Vein endothelial cell (primary cell): Measurements from ENCODE around the gene RNU11. TPM values are rescaled to one million over a fixed set of nuclear protein-coding genes. Genes with fewer than 3 reads are reported as not detected.

ENCODE experiments used
- small RNA-seq: library from RNA; depleted of rRNA; stranded (forward); fragments of <200 nt; gene quantifications from one replicate; pipeline ENCODE3, GENCODE V24; 2012
- total RNA-seq: library from RNA; depleted of rRNA; stranded (reverse); fragments of >200 nt; gene quantifications from 2 replicates; pipeline ENCODE4 v1.2.3, GENCODE V29; 2012

RNU11 gene
- not detected in 2 replicates for total RNA-seq

GRCh38 chr1:28648474-28649198 lies at the start of gene RNU11:
RNU11 (plus strand) TSS chr1:28648600.

GRCh38 chr1:28642847-28643635 lies 5.4 kb upstream of the RNU11 start, which contains the start of gene TAF12:
TAF12 (minus strand) TSS chr1:28643067; CDS start chr1:28622081, 20,986 bp downstream.

GRCh38 chr1:28668191-28668955 lies 20.0 kb downstream of the RNU11 start, which contains the start of gene GMEB1:
GMEB1 (plus strand) TSS chr1:28668784; CDS start chr1:28683613, 14,829 bp downstream.

Small RNAs within 50 kb of the gene (small RNA-seq; reads per million reads assigned to genes)
- gene RF00422 = not detected
- gene RNU11 = not detected

Other genes starting within 250 kb of the RNU11 start
- 53.2 and 68.5 TPM in 2 replicates for gene RCC1, start 142.6 kb upstream of the RNU11 start, total RNA-seq
- 28.9 and 37.6 TPM in 2 replicates for gene TRNAU1AP, start 95.5 kb upstream of the RNU11 start, total RNA-seq
- gene RAB42, start 56.3 kb upstream of the RNU11 start, total RNA-seq = 0.98 and 1.2 TPM in 2 replicates
- 18.3 and 18.6 TPM in 2 replicates for gene TAF12, start 5.5 kb upstream of the RNU11 start, total RNA-seq
- gene GMEB1, start 20.2 kb downstream of the RNU11 start, total RNA-seq = 10.5 and 12.1 TPM in 2 replicates
- 132 and 134 TPM in 2 replicates for gene YTHDF2, start 88.3 kb downstream of the RNU11 start, total RNA-seq
- not detected in 2 replicates for gene OPRD1, start 163.6 kb downstream of the RNU11 start, total RNA-seq